Sigmoid colon (tissue), 4 donors: ENCODE data around the gene SIRPG.

Experiments used
- POLR2A ChIP-seq, 2 donors: fragments of 450-650 bp; IDR thresholded peaks; one replicate each; pipeline ENCODE4 v1.6.1; 2016; ENCODE audit warnings: antibody characterized with exemption in 2 of 2, mild to moderate bottlenecking in 2 of 2, moderate library complexity in 2 of 2
- POLR2AphosphoS5 ChIP-seq, 4 donors: sonication (generic); formaldehyde crosslinking; IDR thresholded peaks; one replicate each; pipeline ENCODE4 v1.6.1; 2017; ENCODE audit warnings: antibody characterized with exemption in 4 of 4
- TF ChIP-seq, protein P1 (sequence below), 4 experiments: fragments of 450-650 bp in 3 of 4; fragments of 200-600 bp in 1 of 4; IDR thresholded peaks; one replicate each; pipeline ENCODE4 v1.5.1; 2016 to 2019; ENCODE audit warnings: antibody characterized with exemption in 4 of 4, mild to moderate bottlenecking in 3 of 4, moderate library complexity in 2 of 4

DNA sequence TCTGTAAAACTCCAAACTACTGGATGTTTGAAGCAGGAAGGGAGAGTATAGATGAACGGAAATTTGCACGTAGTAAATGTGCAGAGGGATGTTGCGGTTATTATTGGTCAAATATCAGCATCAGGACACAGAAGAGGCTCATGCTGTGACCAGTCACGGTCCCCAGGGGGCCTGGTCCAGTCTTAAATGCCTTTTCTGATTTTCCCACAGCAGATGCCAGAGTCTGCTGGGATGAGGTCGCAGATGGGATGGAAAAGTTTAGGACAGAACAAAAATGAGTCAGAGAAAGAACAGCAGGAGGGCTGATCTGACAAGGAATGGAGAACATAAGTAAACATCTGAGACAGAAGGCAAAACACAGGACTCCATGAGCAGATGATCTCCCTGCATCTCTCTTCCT lies 11.7 kb upstream of the SIRPG start:
- TF ChIP-seq, protein P1, sequence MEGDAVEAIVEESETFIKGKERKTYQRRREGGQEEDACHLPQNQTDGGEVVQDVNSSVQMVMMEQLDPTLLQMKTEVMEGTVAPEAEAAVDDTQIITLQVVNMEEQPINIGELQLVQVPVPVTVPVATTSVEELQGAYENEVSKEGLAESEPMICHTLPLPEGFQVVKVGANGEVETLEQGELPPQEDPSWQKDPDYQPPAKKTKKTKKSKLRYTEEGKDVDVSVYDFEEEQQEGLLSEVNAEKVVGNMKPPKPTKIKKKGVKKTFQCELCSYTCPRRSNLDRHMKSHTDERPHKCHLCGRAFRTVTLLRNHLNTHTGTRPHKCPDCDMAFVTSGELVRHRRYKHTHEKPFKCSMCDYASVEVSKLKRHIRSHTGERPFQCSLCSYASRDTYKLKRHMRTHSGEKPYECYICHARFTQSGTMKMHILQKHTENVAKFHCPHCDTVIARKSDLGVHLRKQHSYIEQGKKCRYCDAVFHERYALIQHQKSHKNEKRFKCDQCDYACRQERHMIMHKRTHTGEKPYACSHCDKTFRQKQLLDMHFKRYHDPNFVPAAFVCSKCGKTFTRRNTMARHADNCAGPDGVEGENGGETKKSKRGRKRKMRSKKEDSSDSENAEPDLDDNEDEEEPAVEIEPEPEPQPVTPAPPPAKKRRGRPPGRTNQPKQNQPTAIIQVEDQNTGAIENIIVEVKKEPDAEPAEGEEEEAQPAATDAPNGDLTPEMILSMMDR (IDR thresholded peaks at IDR 0.05) = no peak
- TF ChIP-seq POLR2AphosphoS5 (IDR thresholded peaks at IDR 0.05) (no peak), POLR2A (IDR thresholded peaks at IDR 0.05) (no peak)
